GM21515 (cell line): ENCODE results near the gene GIGYF2.
"Not testable (repeated sequence)": the region's sequence is repeated elsewhere in the genome, so short reads cannot be mapped to it uniquely, and the experiment has no call there.

ENCODE experiments used
- ATAC-seq: cut with Tn5 transposase; IDR thresholded peaks from one replicate; pipeline ENCODE4 v1.9.1; 2021; ENCODE audit not compliant: unreplicated experiment

GIGYF2 gene, protein sequence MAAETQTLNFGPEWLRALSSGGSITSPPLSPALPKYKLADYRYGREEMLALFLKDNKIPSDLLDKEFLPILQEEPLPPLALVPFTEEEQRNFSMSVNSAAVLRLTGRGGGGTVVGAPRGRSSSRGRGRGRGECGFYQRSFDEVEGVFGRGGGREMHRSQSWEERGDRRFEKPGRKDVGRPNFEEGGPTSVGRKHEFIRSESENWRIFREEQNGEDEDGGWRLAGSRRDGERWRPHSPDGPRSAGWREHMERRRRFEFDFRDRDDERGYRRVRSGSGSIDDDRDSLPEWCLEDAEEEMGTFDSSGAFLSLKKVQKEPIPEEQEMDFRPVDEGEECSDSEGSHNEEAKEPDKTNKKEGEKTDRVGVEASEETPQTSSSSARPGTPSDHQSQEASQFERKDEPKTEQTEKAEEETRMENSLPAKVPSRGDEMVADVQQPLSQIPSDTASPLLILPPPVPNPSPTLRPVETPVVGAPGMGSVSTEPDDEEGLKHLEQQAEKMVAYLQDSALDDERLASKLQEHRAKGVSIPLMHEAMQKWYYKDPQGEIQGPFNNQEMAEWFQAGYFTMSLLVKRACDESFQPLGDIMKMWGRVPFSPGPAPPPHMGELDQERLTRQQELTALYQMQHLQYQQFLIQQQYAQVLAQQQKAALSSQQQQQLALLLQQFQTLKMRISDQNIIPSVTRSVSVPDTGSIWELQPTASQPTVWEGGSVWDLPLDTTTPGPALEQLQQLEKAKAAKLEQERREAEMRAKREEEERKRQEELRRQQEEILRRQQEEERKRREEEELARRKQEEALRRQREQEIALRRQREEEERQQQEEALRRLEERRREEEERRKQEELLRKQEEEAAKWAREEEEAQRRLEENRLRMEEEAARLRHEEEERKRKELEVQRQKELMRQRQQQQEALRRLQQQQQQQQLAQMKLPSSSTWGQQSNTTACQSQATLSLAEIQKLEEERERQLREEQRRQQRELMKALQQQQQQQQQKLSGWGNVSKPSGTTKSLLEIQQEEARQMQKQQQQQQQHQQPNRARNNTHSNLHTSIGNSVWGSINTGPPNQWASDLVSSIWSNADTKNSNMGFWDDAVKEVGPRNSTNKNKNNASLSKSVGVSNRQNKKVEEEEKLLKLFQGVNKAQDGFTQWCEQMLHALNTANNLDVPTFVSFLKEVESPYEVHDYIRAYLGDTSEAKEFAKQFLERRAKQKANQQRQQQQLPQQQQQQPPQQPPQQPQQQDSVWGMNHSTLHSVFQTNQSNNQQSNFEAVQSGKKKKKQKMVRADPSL (N-terminal part only)

DNA sequence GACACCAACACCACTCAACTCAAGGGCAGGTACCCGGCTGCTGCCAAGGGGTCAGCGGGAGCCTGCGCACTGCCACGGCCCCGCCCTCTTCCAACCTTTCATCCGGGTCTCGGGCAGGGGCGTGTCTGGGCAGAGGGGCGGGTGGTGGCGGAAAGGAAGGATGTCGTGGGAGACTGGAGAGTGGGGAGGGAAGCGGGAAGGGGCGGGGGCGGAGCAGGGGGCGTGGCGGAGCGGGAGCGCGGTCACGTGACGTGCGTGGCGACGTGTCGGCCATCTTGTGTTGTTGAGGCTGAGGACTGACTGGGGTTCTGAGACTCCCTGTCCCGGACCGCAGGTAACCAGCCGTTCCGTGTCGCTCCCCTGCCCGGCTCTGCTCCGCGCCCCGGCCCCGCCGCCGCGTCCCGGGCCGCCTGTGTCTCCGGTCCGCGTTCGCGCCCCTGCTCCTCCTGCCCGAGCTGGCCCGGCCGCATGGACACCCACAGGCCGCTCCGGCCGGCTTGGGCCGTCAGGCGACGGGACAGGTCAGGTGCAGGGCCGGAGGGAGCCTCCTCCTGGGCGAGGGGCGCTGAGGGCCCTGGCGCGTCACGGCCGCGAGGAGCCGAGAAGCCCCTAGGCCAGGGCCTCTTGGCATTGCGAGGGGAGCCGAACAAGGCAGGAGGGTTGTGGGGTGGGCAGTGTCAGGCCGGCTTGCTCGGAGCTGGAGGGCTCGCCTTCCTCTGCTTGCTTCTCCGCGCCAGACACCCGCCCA lies at the start of gene GIGYF2:
TSS of gene GIGYF2 (plus strand) at position 273 of the 748 bp plus-strand sequence. CDS start 37,867 bp downstream, outside the sequence.
- ATAC-seq, result peak; percentile 76

- ATAC-seq, result no peak
These were observed 48.1 kb upstream of the GIGYF2 start for GRCh38 chr2:232649033-232649432.

DNA sequence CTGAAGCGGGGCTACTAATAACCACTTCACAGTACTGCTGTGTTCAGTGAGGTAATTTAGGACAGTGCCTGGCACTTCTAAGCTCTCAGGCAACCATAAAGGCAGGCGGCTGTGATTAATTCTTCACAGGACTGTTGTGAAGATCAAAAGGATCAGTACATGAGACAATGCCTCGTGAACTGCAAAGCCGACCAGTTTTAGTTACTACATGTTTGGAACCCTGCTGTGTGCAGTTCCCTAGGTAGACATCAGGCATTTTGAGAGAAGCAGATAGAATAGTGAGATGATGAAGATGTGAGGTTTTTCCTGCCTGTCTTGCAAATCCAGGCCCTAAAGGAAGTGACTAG lies 44.7 kb upstream of the GIGYF2 start:
- no peak for ATAC-seq

DNA sequence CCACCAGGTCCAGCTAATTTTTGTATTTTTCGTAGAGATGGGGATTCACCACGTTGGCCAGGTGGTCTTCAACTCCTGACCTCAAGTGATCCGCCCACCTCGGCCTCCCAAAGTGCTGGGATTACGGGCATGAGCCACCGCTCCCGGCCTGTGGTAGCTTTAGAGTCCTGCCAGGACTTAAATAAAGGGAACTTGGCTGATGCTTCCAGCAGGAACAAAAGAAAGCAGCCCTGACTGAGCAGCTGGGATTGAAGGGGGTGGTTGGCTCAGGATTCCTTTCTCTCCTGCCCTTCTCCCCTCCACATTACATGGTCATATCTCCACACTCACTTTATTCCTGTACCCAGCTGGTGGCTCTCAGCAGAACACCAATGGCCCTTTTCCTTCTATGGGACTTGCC lies 43.7 kb upstream of the GIGYF2 start:
- no peak for ATAC-seq

- no peak for ATAC-seq
These were observed 41.7 kb upstream of the GIGYF2 start for GRCh38 chr2:232655392-232655791.

GRCh38 chr2:232658217-232658785 lies 38.8 kb upstream of the GIGYF2 start:
- ATAC-seq, result no peak

DNA sequence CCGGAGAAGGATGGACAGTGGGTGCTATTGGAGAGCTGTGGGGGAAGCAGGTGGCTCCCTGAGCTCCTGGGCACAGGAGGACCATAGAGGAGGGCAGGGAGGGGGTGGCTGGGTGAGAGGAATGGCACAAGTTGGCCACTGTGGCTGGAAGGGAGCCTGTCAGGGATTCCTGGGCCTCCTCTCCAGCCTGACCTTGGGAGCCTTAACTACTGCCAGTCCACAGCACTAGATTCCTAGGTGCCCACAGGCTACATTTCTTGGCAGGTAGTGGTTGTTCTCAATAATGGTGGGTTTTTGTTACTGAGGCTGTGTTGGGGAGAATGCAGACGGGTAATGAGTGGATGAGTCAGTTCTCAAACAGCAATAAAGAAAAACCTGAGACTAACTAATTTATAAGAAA lies 37.8 kb upstream of the GIGYF2 start:
- ATAC-seq, result no peak

DNA sequence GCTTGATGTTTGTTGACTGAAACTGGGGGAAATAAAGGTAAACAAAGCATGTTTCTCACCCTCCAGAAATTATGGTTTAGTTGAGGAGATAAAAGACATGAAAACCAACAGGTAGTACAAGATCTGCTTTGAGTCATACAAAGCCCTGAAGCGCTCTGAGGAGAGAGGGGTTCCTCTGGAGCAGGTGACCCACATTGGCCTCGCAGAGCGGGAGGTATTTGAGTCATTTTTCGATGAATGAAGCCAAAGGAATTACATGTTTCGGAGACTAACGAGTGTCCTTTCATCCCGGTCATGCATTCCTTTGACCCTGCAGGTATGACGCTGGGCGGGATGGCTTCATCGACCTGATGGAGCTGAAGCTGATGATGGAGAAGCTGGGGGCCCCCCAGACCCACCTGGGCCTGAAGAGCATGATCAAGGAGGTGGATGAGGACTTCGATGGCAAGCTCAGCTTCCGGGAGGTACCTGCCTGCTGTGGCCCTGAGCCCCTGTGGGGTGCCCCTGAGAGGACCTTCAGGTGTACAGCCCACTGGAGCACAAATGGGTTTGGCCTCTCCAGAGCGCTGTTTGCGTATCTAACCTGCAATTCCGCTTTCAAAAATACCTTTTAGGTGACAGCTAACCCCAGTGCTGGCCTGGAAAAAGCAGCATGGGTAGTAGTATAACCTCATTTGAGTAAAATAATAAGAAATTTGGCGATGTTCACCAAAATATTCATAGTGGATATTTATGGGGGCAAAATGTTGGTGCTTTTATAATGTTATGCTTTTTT lies 34.5 kb upstream of the GIGYF2 start:
- no peak for ATAC-seq

DNA sequence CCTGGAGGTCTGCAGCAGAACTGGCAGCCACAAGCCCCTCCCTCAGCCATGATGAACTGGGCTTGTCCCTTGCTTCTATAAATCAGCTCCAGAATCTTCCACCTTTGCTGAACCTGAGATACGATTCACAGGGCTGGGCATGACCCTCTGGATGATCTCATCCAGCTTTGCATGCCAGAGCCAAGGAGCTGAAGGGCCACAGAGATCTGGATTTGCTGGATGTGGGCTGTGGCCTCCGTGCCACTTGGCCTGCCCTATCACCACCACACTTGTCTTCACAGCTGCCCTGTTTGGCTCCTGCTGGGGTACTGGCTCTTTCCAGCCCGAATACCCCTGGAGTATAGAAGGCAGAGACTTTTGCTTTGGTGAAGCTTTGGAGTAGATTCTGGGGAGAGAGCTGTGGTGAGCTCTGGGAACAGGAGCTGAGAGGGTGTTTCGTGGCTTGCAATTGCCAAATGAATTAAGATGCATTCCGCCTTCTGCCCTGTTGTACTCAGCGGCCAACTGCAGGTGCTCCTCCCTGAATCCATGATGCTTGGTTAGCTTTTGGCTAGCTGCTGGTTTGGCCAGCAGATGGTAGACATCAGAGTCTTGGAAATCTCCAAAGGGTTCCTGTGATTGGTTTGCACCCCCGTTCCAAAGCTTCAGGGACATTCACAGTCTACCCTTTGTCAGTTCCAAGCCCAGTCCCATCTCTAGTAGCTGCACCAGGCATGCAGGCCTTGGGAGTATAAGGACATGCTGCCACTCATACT lies 30.9 kb upstream of the GIGYF2 start:
- no peak for ATAC-seq

GRCh38 chr2:232667989-232668583 lies 29.0 kb upstream of the GIGYF2 start:
- no peak for ATAC-seq

DNA sequence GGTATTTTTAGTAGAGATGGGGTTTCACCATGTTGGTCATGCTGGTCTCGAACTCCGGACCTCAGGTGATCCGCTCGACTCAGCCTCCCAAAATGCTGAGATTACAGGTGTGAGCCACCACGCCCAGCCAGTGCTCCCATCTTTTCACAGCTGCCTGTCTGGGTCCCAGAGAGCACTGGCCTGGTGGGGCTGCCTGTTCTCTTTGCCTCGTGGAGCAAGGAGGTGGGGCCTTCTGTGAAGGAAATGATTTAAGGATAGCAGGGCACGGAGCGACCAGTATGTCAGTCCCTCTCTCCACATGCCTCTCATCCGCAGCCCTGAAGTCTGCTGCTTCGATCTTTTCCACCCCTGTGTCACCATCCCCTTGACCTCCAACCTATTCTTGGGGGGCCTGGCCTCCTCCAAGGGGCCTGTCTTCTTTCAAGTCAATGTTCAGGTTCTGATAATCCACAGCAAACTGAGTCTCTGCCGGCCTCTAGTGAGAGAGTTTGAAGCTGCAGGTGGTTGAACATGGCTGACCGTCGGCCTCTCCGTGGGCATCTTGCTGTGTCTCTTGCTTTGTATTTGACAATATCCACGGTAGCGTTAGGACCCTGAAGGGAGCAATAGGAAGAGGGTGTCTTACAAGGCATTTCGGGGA lies 28.2 kb upstream of the GIGYF2 start:
- no peak for ATAC-seq

DNA sequence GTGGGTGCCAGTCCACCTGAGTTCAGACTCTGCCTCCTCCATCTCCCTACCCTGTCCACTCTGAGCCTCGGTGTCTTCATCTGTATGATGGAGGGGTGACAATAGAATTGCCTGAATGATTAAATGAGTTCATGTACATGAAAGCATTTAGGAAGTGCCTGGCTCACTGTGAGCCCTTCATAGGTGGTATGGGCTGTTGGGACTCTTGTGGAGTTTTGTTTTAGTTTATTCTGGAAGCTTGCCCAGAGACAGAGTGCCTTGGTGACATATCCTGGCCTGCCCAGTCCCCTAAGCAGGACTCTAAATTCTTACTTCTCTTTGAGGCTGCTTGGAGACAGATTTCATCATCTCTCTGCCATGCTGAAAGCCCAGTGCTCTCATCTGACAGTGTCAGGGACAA lies 24.5 kb upstream of the GIGYF2 start:
- ATAC-seq, result no peak

DNA sequence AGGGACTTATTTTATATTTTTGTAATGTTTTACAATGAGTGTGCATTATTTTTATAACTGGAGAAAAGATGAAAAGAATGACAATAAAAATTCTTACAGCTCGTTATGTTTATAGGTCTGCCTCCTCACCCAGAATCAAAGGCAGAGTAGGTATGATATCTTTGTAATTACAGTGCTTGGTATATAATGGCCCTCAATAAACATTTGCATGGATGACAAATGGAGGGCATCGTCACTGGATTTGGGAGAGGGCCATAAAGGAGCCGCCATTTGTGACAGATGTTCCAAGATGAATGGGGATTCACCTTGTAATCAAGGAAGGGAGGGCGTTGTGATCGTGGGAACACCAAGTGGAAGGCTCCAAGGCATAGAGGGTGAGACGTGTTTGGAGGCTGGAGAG lies 22.6 kb upstream of the GIGYF2 start:
- ATAC-seq, result no peak

DNA sequence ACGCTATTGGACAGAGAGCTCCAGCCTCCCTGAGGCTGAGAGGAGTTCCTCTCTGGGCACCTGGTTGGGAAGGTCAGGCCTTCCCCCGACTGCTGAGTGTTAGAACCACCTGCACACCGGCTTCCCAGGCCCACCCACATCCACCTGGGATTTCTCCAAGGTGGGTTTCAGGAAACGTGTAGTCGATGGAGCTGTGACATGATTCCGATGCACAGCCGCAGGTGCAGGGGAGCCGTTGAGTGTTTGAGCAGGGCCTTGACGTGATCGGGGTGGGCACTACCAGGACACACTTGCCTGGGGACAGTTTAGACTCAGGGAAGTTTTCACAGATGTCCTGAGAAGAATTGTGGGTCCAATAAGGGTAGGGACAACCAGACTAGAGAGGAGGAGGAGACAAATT lies 21.8 kb upstream of the GIGYF2 start:
- ATAC-seq, result no peak

GRCh38 chr2:232680006-232680405 lies 17.1 kb upstream of the GIGYF2 start:
- ATAC-seq, result no peak

- no peak for ATAC-seq
These were observed 15.6 kb upstream of the GIGYF2 start for GRCh38 chr2:232681527-232681926.

- no peak for ATAC-seq
These were observed 13.8 kb upstream of the GIGYF2 start for GRCh38 chr2:232683368-232683767.

- not testable (repeated sequence) for ATAC-seq
These were observed 11.7 kb upstream of the GIGYF2 start for GRCh38 chr2:232685391-232685790.
